HepG2 (cell line): ENCODE measurements around the gene PTK7. TPM values are rescaled to one million over a fixed set of nuclear protein-coding genes. Genes with fewer than 3 reads are reported as not detected.

Experiments used
- CREB1 ChIP-seq, 2 experiments: fragments of 450-650 bp in 1 of 2; IDR thresholded peaks; 2 replicates each; pipeline ENCODE4 v1.6.1; 2016 to 2017; ENCODE audit warnings: control low read depth in 1 of 2, mild to moderate bottlenecking in 1 of 2, missing compliant biosample characterization in 1 of 2, missing genetic modification characterization in 1 of 2
- JARID2 ChIP-seq: sonication (generic); formaldehyde crosslinking; IDR thresholded peaks from 2 replicates; pipeline ENCODE4 v1.8.1; 2023; ENCODE audit warnings: missing genetic modification reagents, inconsistent platforms; ENCODE audit not compliant: insufficient replicate concordance
- KLF6 ChIP-seq: IDR thresholded peaks from 2 replicates; pipeline ENCODE4 v1.8.0; 2016; ENCODE audit warnings: missing biosample characterization, missing genetic modification reagents
- KMT2B ChIP-seq: IDR thresholded peaks from 2 replicates; pipeline ENCODE4 v1.6.1; 2016; ENCODE audit warnings: missing genetic modification reagents, missing compliant biosample characterization
- SALL1 ChIP-seq: sonication (generic); formaldehyde crosslinking; IDR thresholded peaks from 2 replicates; pipeline ENCODE4 v1.8.0; 2022; ENCODE audit warnings: mild to moderate bottlenecking, missing genetic modification reagents
- YEATS2 ChIP-seq: sonication (generic); formaldehyde crosslinking; IDR thresholded peaks from 2 replicates; pipeline ENCODE4 v1.4.0; 2020; ENCODE audit warnings: missing genetic modification reagents, borderline replicate concordance
- ZBTB1 ChIP-seq: sonication (generic); formaldehyde crosslinking; IDR thresholded peaks from 2 replicates; pipeline ENCODE4 v1.4.0; 2020; ENCODE audit warnings: missing genetic modification reagents, borderline replicate concordance
- ZNF501 ChIP-seq: sonication (generic); formaldehyde crosslinking; IDR thresholded peaks from 2 replicates; pipeline ENCODE4 v1.5.1; 2020; ENCODE audit warnings: mild to moderate bottlenecking, moderate library complexity, missing genetic modification reagents
- ZNF619 ChIP-seq: sonication (generic); formaldehyde crosslinking; IDR thresholded peaks from 2 replicates; pipeline ENCODE4 v1.4.0; 2020; ENCODE audit warnings: mild to moderate bottlenecking, missing genetic modification reagents
- ZNF777 ChIP-seq: sonication (generic); formaldehyde crosslinking; IDR thresholded peaks from 2 replicates; pipeline ENCODE4 v1.4.0; 2020; ENCODE audit warnings: missing genetic modification reagents
- ZSCAN30 ChIP-seq: sonication (generic); formaldehyde crosslinking; IDR thresholded peaks from 2 replicates; pipeline ENCODE4 v1.5.0; 2020; ENCODE audit warnings: mild to moderate bottlenecking, missing genetic modification reagents
- polyA plus RNA-seq, 8 experiments: library from polyadenylated mRNA; depleted of rRNA in 3 of 8; stranded (reverse) in 7 of 8; unstranded in 1 of 8; fragments of >200 nt; fragmentation: Illumina TruSeq in 4 of 8; extraction: Trizol in 4 of 8; gene quantifications; 2 replicates each; pipeline versions ENCODE4 v1.2.1 to v1.2.3, GENCODE V29; 2011 to 2016; ENCODE audit warnings: low read depth in 4 of 8, missing spikeins in 1 of 8, mixed read lengths in 1 of 8; ENCODE audit not compliant: insufficient read depth in 1 of 8
- total RNA-seq, 5 experiments: library from RNA; depleted of rRNA; stranded (reverse); fragments of >200 nt; fragmentation: Illumina TruSeq; extraction: Trizol; gene quantifications; 2 replicates each; pipeline ENCODE4 v1.2.3, GENCODE V29; 2016; ENCODE audit warnings: low read depth in 1 of 5
- TF ChIP-seq, protein P1 (sequence below): sonication (generic); formaldehyde crosslinking; IDR thresholded peaks from 2 replicates; pipeline ENCODE4 v1.4.0; 2020; ENCODE audit warnings: missing genetic modification reagents, low read depth, mild to moderate bottlenecking, borderline replicate concordance
- TF ChIP-seq, protein P2 (sequence below): sonication (generic); formaldehyde crosslinking; IDR thresholded peaks from 2 replicates; pipeline ENCODE4 v1.4.0; 2020; ENCODE audit warnings: missing genetic modification reagents
- TF ChIP-seq, protein P3 (sequence below): sonication (generic); formaldehyde crosslinking; IDR thresholded peaks from 2 replicates; pipeline ENCODE4 v1.5.1; 2020; ENCODE audit warnings: mild to moderate bottlenecking, missing genetic modification reagents, borderline replicate concordance
- TF ChIP-seq, protein P4 (sequence below): sonication (generic); formaldehyde crosslinking; IDR thresholded peaks from 2 replicates; pipeline ENCODE4 v1.5.0; 2020; ENCODE audit warnings: mild to moderate bottlenecking, missing genetic modification reagents

PTK7 gene
- total and polyA plus RNA-seq, 2 of the 13 experiments (the other 11 are each of a cell fraction or from before 2014, with no cell fraction given) = 98.5 to 99.8 TPM

DNA sequence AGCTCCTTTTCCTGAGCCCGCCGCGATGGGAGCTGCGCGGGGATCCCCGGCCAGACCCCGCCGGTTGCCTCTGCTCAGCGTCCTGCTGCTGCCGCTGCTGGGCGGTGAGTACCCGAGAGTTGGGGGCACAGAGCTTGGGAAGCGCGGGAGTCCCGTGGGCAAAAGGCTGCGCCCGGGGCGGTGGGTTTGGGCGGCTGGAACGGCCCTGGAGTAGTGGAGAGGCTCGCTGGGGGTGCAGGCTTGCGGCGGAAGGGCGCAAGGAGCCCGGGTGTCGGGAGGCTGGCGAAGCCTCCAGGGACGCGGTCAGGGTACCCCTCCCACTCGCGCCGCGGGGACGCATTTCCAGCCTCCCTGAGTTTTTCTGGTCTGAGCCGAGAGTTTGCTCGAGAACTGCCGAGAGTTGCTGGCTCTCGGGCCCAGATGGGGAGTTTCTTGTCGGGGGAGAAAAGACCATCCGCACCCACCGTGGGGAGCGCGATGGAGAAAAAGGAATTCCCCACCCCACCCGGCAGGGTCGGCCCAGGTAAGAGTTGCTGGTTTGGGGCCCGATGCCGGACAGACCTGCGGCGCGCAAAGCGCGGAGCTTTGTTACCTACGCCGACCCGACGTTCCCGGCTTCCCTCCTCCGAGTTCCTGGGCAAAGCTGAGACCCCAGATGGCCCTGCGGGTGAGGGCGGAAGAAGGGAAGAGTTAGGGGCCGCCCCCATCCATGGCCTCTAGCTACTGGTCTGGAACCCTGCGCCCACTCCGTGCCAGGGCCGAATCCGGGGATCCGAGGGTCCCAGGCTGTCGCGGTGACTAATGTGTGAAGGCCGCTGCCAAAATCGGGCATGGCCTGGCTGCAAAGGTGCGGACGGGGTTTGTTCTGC is 584 bp downstream of the PTK7 start (continued):
- TF ChIP-seq, protein P1, sequence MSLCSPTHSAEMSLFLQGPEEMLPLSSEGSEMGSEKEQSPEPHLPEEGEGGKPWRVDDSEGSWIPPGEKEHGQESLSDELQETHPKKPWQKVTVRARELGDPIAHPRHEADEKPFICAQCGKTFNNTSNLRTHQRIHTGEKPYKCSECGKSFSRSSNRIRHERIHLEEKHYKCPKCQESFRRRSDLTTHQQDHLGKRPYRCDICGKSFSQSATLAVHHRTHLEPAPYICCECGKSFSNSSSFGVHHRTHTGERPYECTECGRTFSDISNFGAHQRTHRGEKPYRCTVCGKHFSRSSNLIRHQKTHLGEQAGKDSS (CRISPR knock-in tag) = no peak; the same call in 1 of the 2 replicates
- TF ChIP-seq, protein P2, sequence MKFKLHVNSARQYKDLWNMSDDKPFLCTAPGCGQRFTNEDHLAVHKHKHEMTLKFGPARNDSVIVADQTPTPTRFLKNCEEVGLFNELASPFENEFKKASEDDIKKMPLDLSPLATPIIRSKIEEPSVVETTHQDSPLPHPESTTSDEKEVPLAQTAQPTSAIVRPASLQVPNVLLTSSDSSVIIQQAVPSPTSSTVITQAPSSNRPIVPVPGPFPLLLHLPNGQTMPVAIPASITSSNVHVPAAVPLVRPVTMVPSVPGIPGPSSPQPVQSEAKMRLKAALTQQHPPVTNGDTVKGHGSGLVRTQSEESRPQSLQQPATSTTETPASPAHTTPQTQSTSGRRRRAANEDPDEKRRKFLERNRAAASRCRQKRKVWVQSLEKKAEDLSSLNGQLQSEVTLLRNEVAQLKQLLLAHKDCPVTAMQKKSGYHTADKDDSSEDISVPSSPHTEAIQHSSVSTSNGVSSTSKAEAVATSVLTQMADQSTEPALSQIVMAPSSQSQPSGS (CRISPR knock-in tag) = 0 out of 2 replicates have a peak, but pooled peaks have one; percentile 14
- TF ChIP-seq, protein P3, sequence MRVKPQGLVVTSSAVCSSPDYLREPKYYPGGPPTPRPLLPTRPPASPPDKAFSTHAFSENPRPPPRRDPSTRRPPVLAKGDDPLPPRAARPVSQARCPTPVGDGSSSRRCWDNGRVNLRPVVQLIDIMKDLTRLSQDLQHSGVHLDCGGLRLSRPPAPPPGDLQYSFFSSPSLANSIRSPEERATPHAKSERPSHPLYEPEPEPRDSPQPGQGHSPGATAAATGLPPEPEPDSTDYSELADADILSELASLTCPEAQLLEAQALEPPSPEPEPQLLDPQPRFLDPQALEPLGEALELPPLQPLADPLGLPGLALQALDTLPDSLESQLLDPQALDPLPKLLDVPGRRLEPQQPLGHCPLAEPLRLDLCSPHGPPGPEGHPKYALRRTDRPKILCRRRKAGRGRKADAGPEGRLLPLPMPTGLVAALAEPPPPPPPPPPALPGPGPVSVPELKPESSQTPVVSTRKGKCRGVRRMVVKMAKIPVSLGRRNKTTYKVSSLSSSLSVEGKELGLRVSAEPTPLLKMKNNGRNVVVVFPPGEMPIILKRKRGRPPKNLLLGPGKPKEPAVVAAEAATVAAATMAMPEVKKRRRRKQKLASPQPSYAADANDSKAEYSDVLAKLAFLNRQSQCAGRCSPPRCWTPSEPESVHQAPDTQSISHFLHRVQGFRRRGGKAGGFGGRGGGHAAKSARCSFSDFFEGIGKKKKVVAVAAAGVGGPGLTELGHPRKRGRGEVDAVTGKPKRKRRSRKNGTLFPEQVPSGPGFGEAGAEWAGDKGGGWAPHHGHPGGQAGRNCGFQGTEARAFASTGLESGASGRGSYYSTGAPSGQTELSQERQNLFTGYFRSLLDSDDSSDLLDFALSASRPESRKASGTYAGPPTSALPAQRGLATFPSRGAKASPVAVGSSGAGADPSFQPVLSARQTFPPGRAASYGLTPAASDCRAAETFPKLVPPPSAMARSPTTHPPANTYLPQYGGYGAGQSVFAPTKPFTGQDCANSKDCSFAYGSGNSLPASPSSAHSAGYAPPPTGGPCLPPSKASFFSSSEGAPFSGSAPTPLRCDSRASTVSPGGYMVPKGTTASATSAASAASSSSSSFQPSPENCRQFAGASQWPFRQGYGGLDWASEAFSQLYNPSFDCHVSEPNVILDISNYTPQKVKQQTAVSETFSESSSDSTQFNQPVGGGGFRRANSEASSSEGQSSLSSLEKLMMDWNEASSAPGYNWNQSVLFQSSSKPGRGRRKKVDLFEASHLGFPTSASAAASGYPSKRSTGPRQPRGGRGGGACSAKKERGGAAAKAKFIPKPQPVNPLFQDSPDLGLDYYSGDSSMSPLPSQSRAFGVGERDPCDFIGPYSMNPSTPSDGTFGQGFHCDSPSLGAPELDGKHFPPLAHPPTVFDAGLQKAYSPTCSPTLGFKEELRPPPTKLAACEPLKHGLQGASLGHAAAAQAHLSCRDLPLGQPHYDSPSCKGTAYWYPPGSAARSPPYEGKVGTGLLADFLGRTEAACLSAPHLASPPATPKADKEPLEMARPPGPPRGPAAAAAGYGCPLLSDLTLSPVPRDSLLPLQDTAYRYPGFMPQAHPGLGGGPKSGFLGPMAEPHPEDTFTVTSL (CRISPR knock-in tag) = peak; percentile 55; the same call in 1 of the 2 replicates
- no peak for TF ChIP-seq ZSCAN30
- TF ChIP-seq SALL1 = peak; percentile 65
- TF ChIP-seq KMT2B (CRISPR knock-in tag) = 0 out of 2 replicates have a peak, but pooled peaks have one; percentile 28
- TF ChIP-seq CREB1 (IDR thresholded peaks at IDR 0.05) = no peak
- no peak for TF ChIP-seq CREB1 (CRISPR knock-in tag; IDR thresholded peaks at IDR 0.05)
- 0 out of 2 replicates have a peak, but pooled peaks have one; percentile 42 for TF ChIP-seq YEATS2
- peak; percentile 45 for TF ChIP-seq ZNF777 (CRISPR knock-in tag)
- TF ChIP-seq ZNF619 = peak; percentile 62; the same call in 1 of the 2 replicates
- TF ChIP-seq, protein P4, sequence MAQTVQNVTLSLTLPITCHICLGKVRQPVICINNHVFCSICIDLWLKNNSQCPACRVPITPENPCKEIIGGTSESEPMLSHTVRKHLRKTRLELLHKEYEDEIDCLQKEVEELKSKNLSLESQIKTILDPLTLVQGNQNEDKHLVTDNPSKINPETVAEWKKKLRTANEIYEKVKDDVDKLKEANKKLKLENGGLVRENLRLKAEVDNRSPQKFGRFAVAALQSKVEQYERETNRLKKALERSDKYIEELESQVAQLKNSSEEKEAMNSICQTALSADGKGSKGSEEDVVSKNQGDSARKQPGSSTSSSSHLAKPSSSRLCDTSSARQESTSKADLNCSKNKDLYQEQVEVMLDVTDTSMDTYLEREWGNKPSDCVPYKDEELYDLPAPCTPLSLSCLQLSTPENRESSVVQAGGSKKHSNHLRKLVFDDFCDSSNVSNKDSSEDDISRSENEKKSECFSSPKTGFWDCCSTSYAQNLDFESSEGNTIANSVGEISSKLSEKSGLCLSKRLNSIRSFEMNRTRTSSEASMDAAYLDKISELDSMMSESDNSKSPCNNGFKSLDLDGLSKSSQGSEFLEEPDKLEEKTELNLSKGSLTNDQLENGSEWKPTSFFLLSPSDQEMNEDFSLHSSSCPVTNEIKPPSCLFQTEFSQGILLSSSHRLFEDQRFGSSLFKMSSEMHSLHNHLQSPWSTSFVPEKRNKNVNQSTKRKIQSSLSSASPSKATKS (CRISPR knock-in tag) = no peak
- peak; percentile 64 for TF ChIP-seq ZNF501
- peak; percentile 34 for TF ChIP-seq JARID2
- no peak for TF ChIP-seq ZBTB1 (CRISPR knock-in tag)
- TF ChIP-seq KLF6 (CRISPR knock-in tag) = 0 out of 2 replicates have a peak, but pooled peaks have one; percentile 46
